ENCODE data around the gene RAMP2.

RAMP2 gene

DNA sequence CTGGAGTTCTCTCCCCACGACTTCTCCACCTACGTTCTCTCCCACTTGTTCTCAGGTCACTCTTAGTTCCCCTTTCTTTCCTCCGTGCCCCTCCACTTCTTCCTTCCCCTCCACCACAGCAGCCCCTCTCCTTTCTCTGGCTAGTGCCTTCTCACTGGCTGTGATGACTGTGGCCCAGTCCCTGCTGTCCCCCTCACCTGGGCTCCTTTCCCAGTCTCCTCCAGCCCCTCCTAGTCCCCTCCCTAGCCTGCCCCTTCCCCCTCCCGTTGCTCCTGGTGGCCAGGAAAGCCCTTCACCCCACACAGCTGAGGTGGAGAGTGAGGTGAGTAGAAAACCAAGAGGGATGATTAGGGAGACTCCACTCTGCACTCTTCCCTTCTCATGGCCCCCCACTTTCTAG, 34.0 kb downstream of the RAMP2 start:
- DNase-seq, result no peak

DNA sequence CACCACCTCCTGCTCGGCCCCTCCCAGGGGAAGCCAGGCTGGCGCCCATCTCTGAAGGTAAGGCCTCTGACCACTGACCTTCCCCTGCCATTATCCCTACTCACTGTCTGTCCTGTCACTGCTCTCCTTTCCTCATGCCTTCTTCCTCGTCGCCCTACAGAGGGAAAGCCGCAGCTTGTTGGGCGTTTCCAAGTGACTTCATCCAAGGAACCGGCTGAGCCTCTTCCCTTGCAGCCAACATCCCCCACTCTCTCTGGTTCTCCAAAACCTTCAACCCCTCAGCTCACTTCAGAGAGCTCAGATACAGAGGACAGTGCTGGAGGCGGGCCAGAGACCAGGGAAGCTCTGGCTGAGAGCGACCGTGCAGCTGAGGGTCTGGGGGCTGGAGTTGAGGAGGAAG, 34.4 kb downstream of the RAMP2 start:
- no peak for DNase-seq

DNA sequence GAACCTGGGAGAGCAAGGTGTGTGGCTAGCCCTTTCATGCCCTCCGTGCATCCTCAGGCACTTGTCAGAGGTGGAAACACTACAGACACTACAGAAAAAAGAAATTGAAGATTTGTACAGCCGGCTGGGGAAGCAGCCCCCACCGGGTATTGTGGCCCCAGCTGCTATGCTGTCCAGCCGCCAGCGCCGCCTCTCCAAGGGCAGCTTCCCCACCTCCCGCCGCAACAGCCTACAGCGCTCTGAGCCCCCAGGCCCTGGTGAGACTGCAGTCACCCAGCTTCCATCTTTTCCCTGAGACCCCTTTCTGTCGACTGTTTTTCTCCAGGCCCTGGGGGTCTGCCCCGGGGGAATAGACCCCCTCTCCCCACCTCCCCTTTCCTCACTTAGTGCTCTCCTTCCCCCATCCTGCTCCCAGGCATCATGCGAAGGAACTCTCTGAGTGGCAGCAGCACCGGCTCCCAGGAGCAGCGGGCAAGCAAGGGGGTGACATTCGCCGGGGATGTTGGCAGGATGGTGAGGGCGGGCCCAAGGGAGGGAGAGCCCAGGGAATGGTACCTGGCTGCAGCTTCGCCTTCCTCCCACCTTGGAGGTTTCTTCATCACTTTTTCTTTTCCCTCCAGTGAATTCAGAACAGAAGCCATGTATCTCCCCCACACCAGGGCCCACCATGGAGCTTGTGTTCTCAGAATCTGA, 35.2 kb downstream of the RAMP2 start:
- DNase-seq, result no peak

DNA sequence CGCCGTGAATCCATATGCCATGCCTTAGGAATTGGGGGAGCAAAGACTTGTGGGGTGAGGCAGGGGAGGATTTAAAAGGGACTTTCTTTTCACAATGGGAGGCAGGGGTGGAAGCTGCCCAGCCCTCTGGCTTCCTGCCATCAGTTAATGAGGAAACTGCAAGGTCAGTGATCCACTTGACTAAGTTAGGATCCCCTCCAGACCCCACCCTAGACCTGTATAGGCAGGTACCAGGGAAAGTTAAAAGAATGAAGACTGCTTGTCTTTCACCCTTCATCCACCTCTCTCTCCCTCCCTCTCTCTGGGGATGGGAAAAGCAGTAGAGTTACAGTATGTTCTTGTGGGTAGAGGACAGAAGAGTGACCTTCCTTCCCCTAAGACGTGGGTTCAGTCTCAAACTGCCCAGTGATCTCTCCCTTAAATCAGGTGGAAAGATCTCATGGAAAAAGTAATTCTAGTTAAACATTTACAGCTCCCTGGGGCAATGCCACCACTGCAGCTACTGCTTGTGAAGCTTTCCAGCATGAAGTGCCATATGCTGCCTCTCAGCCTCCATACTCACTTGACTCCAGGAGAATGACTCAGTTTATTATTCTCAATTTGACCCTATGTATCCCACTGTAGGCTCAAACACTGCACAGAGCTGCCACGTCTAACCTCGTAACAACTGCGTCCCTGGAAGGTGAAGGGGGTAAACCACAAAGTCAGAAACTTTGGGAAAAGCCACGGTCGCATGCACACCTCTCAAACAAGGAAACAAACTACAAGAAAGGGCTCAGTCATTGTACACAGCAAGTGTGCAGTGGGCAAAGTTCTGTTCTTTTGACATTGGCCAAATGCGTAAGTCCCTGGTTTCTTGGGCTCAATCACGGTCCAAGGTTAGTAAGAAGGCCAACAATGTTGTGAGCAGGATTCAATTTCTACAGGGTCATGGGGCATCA, 36.3 kb downstream of the RAMP2 start:
- no peak for DNase-seq

DNA sequence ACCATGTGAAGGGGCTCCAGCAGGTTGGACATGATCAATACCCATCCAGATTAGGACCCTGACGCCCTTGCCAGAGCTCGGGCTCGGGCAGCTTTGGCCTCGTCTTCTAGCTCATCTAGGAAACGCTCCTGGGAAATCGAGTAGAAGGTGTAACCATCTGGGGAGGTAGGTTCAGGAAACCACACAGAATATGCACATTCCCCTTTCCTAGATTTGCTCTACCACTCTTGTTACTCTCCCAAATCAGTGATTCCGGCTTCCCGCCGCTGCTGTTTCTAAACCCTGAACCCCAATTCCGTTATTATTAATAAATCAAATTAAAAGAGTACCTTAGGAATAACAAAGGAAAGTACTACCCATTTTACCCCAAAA, 37.0 kb downstream of the RAMP2 start:
- DNase-seq, result no peak

DNA sequence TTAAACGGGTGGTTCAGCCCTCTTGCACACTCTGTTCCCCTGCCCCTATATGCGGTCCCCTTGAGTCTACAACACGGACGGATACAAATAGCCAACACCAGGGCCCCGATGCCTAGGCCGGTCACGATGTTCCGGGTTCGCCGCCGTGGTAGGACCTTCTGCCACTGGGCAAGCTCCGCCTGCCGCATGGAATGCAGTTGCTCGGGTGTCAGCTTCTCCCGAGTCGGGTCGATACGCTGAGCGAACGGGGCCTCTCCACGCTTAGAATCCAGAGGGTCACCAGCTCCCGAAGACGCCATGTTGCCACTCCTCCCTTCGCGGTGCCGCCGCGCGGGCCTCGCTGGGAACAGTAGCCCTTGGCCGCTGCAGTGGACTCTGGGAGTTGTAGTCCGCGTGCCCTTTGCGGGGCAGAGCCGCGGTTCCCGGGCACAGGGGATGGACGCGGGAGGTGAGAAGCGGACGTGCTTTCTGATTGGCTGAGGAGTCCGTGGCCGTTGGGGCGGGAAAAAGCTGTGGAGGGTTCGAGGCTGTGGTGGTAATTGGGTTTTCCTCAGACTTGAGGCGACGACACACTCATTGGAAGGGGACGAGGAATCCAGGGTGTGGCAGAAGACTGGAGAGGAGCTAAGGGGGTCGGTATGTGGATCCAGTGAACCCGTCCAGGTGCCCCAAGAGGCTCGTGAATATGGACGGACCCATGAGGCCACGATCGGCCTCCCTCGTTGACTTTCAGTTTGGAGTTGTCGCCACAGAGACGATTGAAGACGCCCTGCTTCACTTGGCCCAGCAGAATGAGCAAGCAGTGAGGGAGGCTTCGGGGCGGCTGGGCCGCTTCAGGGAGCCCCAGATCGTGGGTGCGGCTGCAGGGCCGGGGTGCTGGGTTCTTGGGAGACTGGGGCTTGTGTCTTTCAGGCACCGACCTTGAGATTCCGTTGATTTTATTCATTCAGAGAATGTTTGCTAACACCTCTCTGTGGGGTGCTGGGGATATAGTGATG, 37.7 kb downstream of the RAMP2 start, which contains the start of the genes CNTD1 and COA3:
CNTD1 (plus strand) TSS at position 479 of the 998 bp plus-strand sequence; CDS start at position 686, 207 bp downstream.
COA3 (minus strand) TSS at position 322 of the 998 bp plus-strand sequence; CDS start at position 299, 23 bp downstream.
- DNase-seq, result peak; percentile 90

DNA sequence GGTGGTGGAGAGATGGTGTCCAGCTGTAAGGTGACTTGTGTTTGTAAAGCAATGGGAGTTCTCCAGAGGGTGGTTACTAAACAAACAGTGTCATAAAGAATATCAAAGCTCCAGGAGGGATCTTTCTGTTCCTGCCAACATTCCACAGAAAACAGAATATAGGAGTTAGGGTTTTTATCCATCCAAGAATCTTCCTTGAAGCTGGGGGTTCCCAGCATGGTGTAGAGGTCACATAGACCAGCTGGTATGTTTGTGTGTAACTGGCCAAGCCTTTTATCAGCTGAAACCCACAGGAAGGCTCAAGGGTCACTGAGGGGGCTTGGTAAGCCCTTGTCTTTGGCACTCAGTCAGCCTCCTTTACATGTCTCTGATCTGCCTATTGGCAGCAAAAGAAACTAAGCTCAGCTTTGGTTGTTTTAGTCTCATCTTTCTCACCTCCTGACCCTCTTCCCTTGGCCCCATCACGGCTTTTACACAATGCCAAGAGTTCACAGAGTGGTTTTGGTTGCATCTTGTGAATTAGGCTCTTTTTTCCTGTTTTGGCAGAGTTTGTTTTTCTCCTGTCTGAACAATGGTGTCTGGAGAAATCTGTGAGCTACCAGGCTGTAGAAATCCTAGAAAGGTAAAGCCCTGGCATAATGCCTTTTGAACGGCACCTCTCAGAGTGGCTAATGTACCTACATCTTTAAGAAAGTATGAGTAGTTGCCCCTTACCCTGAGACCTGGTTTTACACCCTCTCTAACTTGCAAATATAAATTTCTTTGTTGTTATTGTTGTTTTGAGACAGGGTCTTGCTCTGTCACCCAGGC, 42.3 kb downstream of the RAMP2 start:
- no peak for DNase-seq

DNA sequence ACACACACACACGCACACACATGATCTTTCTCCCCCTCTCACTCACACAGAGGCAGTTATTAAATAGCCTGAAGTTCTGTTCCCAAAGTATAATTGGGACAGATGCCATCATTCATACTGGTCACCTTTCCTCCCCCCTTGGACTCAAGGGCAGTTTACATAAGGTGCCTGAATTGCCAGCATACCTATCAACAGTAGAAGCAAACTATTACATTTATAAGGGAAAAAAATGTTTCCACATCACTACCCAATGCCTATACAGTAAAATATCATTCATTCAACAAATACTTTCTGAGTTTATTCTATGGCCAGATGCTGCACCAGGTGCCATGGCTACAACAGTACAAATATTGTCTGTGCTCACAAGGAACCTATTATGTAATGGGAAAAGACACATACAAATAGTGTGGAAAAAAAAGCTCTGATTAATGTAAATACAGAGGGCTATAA, 43.9 kb downstream of the RAMP2 start:
- no peak for DNase-seq

DNA sequence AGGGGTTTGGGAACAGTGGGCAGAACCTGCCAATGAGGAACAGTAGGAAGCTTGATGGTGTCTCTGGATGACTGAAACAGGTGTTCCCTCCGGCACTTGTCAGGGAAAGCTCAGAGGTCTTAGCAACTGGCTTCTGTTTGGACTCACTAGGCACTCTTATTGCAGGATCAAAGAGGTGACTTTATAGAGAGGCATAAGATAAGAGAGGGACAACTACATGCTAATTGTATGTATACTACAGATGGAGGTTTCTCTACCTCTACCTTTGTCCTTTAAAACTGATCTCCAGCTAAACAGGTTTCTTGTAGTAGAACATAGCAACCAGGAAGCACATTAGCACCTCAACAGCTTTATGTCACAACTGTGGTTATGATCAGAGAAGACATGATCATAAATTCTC, 45.2 kb downstream of the RAMP2 start:
- no peak for DNase-seq

DNA sequence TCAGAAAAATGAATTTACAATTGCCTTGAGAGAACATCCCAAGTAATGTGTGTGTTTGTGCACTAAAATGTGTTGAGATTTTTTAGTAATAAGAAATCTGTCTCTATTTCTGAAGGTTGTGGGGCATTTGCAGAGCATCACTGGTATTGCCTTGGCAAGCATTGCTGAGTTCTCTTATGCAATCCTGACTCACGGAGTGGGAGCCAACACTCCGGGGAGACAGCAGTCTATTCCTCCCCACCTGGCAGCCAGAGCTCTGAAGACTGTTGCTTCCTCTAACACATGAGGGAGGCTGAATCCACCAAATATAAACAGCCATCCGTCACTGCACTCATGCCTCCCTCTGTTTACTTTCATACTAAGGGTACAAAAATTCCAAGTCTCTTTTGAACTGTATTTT, 48.2 kb downstream of the RAMP2 start:
- no peak for DNase-seq

All from fibroblast of skin of back (primary cell).